GM19193 (cell line): ENCODE results near the gene POLR1C.

ENCODE experiments used
- POLR2A ChIP-seq: IDR thresholded peaks from 4 replicates; pipeline ENCODE4 v1.6.1; 2011; ENCODE audit not compliant: insufficient read depth, insufficient read length; ENCODE audit errors: extremely low read depth

POLR1C gene

DNA sequence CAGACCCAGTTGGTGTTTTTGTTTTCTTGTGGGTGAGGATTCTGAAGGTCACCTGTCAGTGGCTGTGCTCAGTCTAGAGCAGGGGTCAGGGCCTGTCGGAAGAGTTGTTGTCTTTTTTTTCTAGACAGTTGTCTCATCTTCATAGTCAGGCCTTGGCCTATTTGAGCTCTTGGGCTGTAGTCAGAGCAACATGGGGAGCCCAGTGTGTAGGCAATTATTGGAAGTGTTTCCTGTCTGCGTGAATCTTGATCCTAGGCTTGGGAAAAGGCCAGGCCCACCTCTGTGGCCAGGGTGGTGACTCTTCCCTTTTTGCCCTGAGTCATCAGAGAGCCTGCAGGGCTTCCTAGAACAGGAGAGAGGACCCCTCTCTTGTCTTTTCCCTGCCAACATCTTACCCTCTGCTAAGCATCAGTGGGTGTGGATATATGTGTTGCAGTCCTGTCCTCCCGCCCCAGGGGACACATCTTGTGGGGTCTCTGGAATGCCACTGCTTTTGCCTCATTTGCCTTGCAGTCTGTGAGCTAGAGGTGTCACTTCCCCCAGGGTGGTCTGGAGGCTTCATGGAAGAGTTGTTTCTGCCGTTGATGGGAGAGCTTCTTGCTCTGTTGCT is 28.1 kb upstream of the POLR1C start:
- TF ChIP-seq POLR2A: no peak

DNA sequence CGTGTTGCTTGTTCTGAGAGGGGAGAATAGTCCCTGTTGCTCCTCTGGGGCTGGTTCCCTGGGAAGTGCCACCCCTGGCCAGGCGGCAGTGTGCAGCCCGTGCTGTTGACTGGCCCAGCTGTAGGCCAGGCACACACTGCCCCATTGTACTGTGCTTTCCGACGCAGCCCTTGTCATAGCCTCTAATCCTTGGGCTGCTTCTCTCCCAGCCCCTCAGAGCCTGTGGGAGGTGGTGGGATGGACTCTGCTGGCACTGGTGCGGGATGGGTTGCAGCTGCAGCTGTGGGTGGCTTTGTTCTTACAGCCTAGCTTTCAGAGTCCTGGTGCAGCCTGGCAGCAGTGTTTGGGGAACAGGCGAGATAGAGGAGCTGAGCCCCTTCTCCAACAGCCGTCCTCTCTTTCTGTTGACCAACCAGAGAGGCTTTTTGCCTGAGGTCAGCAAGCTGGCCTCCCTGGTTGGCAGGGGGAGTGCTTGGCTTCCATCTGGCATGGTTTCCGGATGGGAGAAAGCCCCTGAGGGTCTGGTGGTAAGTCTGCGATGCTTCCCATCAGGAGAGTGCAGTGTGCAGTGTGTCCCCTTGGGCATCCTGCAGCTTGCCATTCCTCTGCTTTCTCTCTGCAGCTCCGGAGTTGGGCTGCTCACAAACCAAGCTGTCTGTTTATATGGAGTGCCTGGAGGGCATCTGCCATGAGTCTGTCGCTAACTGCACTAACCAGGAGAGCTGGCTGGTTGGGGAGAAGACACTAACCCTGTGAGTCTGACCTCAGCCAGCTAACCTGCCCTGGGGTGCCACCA is 27.4 kb upstream of the POLR1C start:
- TF ChIP-seq POLR2A: no peak

DNA sequence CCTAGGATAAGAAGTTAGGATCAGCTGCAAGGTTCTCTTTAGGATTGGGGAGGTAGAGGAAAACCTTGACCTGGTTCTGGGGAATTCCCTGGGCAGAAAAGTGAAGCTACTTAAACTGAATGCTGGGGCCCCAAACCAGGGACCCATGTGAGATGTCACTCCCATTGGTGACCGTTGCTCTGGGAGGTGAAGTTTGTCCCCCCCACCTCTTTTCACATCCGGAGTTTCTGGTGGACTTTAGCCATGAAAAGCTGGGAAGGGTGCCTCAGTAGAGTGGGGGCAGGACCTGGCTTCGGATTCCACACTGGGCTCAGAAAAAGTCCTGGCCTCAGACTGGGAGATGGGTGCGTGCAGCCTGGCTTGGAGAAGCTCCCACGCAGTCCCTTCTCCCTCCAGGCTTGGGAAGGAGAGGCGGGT is 26.4 kb upstream of the POLR1C start:
- TF ChIP-seq POLR2A: no peak

DNA sequence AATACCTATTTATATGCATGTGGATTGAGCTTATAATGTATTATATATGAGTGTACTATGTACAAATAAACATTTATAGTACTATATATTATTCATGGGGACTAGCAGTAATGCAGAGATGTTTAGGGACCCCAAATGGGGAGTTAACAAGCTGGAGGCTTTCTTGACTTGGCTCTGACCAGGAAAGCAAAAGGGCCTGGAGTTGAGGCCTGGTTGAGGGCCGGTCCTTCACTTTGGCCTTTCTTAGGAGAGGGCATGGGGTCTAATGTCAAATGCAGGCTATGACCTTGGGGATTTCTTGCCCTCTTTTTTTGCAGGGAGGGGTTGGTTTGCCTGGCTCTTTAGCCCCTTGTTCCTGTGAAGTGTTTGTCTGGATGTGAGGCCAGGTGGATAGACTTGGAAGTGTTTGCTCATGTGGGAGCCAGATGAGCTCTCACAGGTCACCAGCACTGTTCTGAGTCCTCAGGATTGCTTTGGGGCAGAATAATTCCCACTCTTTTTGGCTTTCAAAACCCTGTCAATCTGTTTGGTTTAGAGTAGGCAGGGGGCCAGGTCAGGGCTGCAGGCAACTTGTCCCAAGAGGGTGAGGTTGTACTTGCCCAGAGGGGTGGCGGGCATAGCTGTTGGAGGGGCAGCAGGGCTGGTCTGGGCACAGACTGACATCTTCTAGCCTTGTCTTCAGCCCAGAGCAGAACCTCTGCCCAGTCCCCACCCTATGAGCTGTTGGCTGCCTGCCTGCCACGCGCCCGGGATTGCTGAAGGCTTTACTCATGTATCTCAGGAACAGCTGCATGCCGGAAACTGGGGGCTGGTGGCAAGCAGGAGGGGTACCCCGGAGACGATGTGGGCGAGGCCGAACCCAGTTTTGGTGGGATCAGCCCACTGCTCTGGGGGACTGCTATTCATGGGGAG is 24.9 kb upstream of the POLR1C start:
- TF ChIP-seq POLR2A: no peak

DNA sequence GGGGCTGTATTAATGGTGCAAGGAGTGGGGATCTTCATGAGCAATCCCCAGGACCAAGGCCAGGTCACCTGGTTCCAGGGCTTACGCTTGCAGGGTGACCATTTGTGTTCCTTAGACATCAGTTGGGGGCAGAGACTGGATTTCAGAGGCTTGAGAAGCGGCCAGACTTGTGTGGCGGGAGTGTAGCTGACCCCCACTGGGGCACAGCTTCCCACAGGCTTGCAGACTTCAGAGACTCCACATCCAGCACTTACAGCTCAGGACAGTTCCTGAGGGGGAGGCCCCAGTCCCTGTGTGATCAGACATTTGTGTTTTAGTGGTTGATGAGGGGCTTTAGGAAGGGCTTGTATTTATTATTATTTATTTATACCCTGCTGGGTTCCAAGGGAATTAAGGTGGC is 24.2 kb upstream of the POLR1C start:
- TF ChIP-seq POLR2A: no peak

DNA sequence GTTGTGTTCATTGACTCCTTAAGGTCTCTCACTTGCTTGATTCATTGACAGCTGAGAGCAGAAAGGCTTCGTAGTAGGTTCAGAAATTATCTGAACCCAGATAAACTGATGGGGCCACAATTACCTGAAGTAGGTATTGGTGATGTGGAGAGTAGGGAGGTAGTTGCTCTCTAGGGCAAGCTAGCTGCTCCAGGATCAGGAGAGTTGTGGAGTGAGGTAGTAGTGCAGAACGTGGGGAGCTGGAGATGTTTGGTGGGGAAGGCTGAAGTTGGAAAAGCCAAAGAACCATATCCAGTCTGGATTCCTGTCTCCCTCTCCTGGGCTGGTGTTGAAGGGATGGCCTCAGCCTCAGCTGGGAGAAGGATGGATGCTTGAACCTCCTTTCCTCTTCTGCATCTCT is 23.7 kb upstream of the POLR1C start:
- no peak for TF ChIP-seq POLR2A

DNA sequence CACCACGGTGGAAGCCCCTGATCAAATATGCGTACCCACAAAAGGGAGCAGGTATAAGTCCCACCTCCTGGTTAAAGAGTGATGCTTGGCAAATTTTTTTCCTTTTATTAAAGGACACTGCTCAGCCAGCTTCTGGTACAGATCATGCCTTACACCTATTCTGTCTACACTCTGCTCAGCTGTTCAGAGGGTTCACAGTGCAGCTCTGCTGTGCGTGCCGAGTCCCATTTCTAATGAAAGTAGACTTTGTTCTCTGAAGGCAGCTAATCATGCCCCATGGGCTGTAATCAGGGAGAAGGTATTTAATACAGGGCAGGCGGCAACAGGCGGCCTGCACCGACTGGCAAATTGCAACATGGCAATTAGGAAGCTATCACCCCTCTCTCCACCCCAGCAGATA is 23.1 kb upstream of the POLR1C start:
- TF ChIP-seq POLR2A: no peak

DNA sequence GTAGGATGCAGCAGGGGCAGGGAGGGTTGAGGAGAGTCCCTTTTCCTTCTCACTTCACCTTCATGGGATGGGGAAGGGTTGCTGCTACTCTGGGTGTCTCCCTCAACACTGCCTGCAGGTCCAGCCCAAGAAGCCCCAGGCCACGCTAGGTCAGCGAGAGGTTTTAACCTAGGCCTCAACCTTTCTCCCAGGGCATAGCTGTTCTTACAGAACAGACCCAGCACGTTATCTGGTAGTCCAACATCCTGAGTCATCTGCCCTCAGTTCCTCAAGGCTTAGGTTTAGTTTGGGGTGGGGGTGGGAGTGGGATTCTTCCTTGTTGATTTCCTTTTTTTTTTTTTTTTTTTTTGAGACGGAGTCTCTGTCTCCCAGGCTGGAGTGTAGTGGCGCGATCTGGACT is 22.6 kb upstream of the POLR1C start:
- TF ChIP-seq POLR2A: no peak

DNA sequence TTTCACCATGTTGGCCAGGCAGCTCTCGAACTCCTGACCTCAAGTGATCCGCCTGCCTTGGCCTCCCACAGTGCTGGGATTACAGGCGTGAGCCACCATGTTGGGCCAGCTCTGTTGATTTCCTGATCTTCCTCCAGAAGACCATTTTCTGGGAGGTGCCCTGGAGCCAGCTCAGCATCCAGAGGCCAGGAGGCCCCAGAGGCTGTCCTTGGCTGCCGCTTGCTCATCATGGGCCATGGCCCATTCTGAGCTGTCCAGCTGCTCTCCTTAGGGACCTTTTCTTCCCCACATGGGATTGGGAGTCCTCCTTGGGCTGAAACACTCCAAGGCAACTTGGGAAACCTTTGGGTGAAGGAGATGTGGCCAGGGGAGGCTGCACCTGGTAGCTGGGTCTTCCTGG is 22.1 kb upstream of the POLR1C start:
- no peak for TF ChIP-seq POLR2A

DNA sequence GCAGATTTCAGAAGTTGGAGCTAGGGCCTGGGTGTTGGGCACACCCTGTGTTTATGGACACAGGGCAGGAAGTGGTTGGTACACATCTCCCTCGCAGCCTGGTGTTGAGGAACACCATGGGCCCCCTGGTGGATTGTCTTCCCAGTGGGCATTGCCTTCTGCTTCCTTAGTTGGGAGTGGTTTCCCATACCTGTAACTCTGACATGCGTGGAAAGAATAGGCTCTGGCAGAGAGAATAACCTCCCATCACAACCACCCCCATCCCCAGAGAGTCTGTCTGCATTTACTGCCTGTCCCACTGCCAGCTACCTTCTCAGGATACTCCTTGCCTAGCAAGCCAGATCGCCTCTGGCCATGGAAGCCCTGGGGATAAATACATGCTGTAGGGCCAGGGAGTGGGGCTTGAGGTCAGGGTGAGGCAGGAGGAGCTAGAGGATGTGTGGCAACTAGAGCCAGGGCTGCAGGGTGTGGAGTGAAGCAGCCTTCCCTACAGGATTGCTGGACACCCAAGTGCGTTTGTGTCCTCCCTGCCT is 21.4 kb upstream of the POLR1C start:
- no peak for TF ChIP-seq POLR2A

DNA sequence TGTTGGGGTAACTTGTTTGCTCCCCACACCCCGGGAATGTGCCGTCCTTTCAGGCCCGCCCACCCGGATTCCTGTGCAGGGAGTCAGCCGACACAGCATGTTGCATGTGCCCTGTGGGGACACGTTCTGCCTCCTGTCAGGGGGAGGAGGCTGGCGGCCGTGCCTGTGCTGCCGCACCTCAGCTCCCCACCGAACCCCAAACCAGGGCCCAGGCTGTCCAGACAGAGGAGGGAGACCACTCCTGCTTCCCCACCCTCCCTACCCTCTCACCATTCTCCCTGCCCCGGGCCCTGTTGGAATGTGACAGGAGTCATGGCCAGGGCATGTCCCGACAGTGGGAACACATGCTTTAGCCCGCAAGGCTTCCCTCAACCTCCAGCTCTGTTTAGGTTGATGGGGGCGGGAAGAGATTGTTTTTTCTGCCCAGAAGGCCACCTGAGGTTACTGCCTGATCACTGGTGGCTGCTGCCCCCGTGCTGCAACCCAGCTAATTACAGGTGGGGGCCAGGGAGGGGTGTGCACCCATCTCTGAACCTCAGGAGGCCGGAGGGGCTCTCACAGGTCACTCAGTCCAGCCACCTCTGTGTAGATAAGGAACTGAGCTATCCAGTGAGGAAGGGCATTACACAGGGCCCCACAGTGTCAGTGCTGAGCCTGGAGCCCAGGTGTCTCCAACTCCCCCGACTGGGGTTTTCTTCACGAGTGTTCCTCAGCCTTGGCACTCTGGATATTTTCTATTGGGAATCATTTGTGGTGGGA is 20.3 kb upstream of the POLR1C start:
- TF ChIP-seq POLR2A: no peak

DNA sequence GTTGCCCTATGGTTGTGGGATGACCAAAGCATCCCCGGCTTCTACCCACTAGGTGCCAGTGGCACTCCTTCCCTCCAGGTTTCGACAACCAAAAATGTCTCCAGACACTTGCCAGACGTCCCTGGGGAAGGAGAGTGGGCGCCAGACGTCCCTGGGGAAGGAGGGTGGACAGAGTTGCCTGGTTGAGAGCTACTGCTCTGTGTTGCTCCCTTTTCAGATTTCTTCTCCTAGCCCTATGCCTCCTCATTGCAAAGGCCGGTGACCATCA is 19.8 kb upstream of the POLR1C start:
- TF ChIP-seq POLR2A: no peak

DNA sequence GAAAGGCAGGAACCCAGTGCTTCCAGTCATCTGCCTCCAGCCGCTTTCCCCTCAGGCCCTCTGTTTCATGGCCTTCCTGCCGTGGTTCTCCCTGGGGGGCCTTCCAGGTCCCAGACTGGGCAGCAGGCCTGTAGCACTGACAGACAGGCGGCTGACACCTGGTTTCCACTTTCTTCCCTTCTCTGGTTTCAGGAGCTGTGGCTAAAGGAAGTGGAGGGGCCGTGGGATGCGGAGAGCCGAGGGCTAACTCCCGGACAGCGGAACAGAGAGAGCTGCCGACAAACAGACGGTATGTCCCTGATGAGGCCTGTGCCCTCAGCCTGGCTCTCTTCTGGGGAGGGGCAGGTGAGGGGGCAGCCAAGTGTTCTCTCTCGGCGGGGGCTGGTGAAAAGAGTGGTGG is 19.2 kb upstream of the POLR1C start:
- TF ChIP-seq POLR2A: no peak

DNA sequence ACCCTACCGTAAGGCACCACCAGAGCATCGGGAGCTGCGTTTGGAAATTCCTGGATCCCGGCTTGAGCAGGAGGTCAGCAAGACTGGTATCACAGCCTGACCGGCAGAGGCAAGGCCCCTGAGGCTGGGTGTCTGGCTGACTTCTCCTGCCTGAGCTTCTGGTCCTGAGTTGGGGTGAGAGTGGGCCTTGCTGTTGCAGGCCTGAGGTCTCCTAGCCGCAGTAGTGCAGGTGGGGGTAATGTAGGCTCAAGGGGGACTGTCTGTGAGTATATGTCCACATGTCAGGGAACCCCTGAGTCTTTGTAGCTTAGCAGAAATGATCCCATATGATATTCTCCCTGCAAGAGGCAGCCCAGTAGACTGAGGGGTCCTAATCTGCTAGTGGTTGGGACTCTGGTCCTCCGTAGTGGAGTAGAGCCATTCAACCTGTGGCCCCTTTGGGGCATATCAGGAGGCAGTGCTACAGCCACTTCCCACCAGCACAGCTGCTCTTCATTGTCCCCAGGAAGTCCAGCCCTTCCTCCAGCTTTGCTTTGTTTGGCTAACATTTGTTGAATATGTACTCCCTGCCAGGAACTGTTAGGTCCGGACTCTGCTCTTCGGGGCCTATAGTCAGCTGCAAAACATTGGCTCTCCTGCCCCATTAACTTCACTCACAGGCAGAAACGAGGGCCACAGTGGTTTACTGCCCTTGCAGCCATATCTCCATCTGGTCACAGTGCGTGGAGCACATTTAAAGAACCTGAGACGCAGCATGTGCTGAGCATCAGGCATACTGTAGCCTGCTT is 17.7 kb upstream of the POLR1C start:
- TF ChIP-seq POLR2A: no peak
